ENCODE data around the gene PPP2R3A.

Gene PPP2R3A

DNA sequence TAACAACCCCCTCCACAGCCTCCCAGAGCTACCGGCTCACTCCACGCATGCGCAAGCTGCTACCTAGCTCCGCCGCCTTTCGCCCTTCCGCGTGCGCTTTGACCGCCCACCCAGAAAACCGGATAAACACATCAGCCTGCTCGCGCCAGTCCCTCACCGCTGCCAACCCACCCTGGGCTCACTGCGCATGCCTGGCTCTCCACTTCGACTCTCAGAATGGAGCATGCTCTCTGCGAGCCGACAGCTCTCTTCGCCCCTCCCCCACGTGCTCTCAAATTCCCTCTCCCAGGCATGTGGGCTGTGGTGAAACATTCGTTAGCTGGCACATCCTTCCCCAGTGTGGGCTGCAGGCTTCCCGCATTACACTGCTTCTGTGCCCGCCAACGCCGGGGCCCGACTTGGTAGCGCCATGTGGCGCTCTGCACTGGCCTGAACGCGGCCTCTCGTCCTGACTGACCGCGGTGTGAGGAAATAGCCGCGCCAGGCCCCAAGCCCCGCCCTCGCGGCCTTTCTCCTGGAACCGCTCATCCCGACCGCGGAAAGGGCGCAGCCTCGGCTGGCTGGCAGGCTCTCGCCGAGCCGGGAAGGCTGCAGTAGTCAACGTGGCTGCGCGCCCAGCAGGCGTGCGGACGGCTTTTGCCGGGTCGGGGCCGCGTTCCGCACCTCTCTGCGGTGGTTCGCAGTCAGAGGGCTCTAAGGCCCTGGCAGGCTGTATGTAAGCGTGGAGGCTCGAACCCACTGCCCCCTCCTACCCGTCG, 231.1 kb downstream of the PPP2R3A start:
- Histone ChIP-seq H3K9me3 (ENCODE audit: control insufficient read depth, insufficient read depth, low read length) (no peaks in the 10 kb centered on the region; the same call in 1 of the 2 replicates), H3K9ac (ENCODE audit: low read depth, low read length) (peak overlapping the region; percentile 94), H3K27me3 (ENCODE audit: control insufficient read depth, insufficient read depth, low read length) (no peaks in the 10 kb centered on the region), H3K27ac (ENCODE audit: low read depth, low read length) (peak overlapping the region; percentile 97), H3K4me1 (ENCODE audit: control insufficient read depth, insufficient read depth, low read length) (peaks cover 23% of the 10 kb centered on the region), H3K4me3 (ENCODE audit: low read depth, low read length) (peak overlapping the region; percentile 81), H3K36me3 (ENCODE audit: control insufficient read depth, insufficient read depth, low read length) (no peaks in the 10 kb centered on the region)

DNA sequence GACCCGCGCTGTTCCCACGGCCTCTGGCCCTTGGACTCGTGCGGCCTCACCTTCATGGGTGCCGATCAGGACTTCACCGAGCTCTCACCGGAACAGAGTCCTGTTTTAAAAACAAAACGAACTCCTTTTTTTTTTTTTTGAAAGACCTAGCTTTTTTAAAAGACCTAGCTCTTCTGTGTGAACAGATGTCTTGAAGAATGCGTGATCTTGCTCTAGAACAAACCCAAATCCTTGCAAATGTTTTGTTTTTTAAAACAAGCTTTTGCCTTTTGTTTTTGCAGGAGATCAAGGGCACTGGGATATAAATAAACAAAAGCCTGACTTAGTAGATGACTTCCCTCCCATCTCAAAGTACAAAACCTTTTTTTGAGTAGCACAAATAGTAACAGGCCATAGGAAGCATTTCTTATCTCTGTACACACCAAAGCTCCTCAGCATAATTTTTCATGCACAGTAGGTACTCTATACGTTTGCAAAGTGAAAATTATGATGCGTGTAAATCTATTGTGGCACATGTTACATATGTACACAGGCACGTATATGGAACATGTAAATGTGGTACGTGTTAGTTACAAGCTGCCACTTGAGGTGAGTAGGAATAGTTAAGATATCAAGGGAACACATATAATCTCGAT, 231.7 kb downstream of the PPP2R3A start:
- Histone ChIP-seq H3K27me3 (ENCODE audit: control insufficient read depth, insufficient read depth, low read length) (no peaks in the 10 kb centered on the region), H3K27ac (ENCODE audit: low read depth, low read length) (peak overlapping the region; percentile 97), H3K9ac (ENCODE audit: low read depth, low read length) (peak overlapping the region; percentile 94), H3K4me1 (ENCODE audit: control insufficient read depth, insufficient read depth, low read length) (peaks cover 23% of the 10 kb centered on the region), H3K36me3 (ENCODE audit: control insufficient read depth, insufficient read depth, low read length) (no peaks in the 10 kb centered on the region), H3K9me3 (ENCODE audit: control insufficient read depth, insufficient read depth, low read length) (no peaks in the 10 kb centered on the region; the same call in 1 of the 2 replicates), H3K4me3 (ENCODE audit: low read depth, low read length) (peak overlapping the region; percentile 81)

Data from HUES48 (cell line).